Dermis microvascular lymphatic vessel endothelial cell (primary cell): ENCODE results near the gene UQCRC2. TPM values are rescaled to one million over a fixed set of nuclear protein-coding genes. Genes with fewer than 3 reads are reported as not detected.
A peak's percentile ranks its signal among the peaks of the same experiment; 100 is the strongest.
"Not testable (repeated sequence)": the region's sequence is repeated elsewhere in the genome, so short reads cannot be mapped to it uniquely, and the experiment has no call there.

Experiments
- DNase-seq, 2 donors: peaks; one replicate each; pipeline versions ENCODE4 v3.0.0 to v3.0.0-alpha.2; 2010; ENCODE audit warnings: low read depth in 2 of 2
- total RNA-seq: library from RNA; depleted of rRNA; stranded (reverse); fragments of >200 nt; gene quantifications from 2 replicates; pipeline ENCODE4 v1.2.1, GENCODE V29; 2014

Gene UQCRC2
- total RNA-seq, 1 donor from 2014 or later, result 282 TPM

GRCh38 chr16:22008215-22009059 is 55.3 kb downstream of the UQCRC2 start:
- peak in 1 of 2 donors; percentile 35 for DNase-seq

- DNase-seq, result no peak
These were observed 57.7 kb downstream of the UQCRC2 start for GRCh38 chr16:22010902-22011301.

DNA sequence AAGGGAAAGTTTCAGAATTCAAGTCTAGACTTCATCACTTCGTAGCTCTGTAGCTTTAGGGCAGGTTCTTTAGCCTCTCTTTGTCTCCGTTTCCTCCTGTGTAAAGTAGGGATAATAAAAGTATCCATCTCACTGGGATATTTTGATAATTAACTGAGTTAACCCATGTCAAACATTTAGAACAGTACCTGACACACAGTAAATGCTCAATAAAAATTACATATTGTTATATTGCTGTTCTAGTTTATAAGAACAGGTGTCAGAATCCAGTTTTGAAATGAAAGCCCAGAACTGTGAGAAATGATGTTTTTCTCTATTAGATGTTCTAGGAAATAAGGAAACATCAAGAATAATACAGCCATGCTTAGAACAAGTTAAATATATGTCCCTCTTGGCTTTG is 59.1 kb downstream of the UQCRC2 start:
- DNase-seq, result no peak

DNA sequence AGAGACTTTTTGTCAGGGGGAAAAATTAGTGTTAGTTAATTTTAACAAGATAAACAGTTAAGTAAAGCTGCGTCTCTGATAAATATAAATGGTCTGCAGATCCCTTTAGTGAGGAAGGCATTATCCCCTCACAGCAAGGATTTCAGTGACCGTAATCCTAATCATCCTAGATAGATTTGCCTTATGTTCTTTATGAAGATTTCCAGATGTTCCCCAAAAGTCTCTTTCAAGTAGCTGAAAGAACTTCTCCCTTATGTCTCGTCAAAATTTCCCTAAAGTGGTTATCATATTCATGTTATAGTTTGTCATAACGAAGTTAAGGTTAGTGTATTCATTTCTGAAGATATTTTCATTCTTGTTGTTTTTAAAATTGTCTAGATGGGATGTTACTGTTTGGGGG is 60.3 kb downstream of the UQCRC2 start:
- no peak for DNase-seq

- no peak for DNase-seq
These were observed 61.2 kb downstream of the UQCRC2 start for GRCh38 chr16:22014271-22014873.

- DNase-seq, result no peak
These were observed 63.8 kb downstream of the UQCRC2 start for GRCh38 chr16:22016927-22017326.

DNA sequence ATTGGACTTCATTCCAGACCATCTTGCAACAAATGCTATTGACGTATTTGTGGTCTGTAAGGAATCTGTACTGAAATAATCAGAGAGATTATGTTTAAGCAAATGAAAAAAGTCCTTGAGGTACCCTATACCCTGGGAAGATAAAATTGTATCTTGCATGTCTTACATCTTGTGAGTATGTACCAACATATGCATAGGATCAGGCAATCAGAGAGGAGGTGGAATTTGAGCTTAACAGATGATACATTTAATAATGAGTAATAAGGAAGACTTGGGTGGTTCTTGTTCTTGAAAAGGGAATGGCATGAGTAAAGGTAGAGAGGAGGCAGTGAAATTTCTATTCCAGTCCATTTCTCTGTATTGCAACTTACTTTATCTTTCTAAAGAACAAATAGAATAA is 65.4 kb downstream of the UQCRC2 start:
- DNase-seq, result no peak

- no peak for DNase-seq
These were observed 69.0 kb downstream of the UQCRC2 start for GRCh38 chr16:22022151-22022550.

- DNase-seq, result peak in 1 of 2 donors; percentile 21
These were observed 70.3 kb downstream of the UQCRC2 start for GRCh38 chr16:22023505-22023904.

DNA sequence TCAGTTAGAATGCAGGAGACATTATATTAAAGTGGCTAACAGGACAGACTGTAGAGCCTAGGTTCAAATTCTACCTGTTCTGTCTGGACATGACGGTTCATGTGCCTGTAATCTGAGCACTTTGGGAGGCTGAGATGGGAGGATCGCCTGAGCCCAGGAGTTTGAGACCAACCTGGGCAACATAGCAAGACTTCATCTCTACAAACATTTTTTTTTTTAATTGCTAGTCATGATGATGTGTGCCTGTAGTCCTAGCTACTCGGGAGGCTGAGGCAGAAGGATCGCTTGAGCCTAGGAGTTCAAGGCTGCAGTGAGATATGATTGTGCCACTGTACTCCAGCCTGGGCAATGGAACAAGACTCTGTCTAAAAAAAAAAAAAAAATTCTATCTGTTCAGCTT is 71.6 kb downstream of the UQCRC2 start:
- not testable (repeated sequence) for DNase-seq

- DNase-seq, result no peak
These were observed 74.5 kb downstream of the UQCRC2 start for GRCh38 chr16:22027633-22028032.

GRCh38 chr16:22029632-22030031 is 76.5 kb downstream of the UQCRC2 start:
- peak in 1 of 2 donors; percentile 7 for DNase-seq

GRCh38 chr16:22030087-22030812 is 77.1 kb downstream of the UQCRC2 start:
- no peak for DNase-seq

DNA sequence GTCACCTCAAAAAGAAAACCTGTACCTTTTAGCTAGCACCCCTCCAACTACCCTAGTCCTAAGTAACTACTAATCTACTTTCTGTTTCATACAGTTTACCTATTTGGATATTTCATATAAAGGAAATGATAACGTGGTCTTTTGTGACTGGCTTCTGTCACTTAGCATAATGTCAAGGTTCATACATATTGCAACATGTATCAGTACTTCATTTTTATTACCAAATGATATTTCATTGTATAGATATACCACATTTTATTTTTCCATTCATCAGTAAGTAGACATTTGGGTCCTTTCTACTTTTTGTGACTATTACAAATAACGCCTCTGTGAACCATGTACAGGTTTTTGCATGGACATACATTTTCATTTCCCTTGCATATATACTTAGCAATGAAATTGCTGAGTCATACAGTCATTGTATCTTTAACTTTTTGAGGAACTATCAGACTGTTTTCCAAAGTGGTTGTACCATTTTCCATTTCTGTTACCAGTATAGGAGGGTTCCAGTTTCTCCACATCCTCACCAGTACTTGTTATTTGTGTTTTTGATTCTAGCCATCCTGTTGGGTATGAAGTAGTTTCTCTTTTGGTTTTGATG is 78.4 kb downstream of the UQCRC2 start:
- no peak for DNase-seq

Other genes with a start within 250 kb of the UQCRC2 start
- 9.6 and 28.3 TPM in 2 replicates for gene NPIPB4, start 95.6 kb upstream of the UQCRC2 start, total RNA-seq
- gene PDZD9, start 47.8 kb downstream of the UQCRC2 start, total RNA-seq, result not detected in 2 replicates
- 9.8 and 11.8 TPM in 2 replicates for gene MOSMO, start 54.8 kb downstream of the UQCRC2 start, total RNA-seq
- 0.13 TPM in 1 of 2 replicates, not detected in the other for gene VWA3A, start 139.2 kb downstream of the UQCRC2 start, total RNA-seq
- 0.13 TPM in 2 replicates for gene SDR42E2, start 209.1 kb downstream of the UQCRC2 start, total RNA-seq